ENCODE data around the gene OTOP2. TPM values are rescaled to one million over a fixed set of nuclear protein-coding genes. Genes with fewer than 3 reads are reported as not detected.

OTOP2 gene
- total RNA-seq, 4 donors from 2014 or later = 0.44 TPM; not detected in 3

DNA sequence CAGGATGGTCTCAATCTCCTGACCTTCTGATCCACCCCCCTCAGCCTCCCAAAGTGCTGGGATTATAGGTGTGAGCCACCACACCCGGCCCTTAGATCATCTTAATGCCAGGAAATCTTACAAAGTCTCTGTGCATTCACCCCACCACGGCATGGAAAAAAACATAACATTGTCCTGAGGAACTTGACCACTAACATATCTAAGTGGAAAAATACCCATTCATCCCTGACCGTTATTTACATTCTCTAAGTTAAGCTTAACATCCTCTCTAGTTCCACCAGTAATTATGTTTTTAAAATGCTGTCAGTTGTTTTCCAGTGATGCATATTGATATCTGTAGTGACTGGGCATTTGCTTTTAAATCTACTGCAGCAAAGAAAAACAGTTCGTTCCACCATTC is 51.9 kb downstream of the OTOP2 start:
- no peak for TF ChIP-seq CTCF (IDR thresholded peaks at IDR 0.05; ENCODE audit: low read depth)

DNA sequence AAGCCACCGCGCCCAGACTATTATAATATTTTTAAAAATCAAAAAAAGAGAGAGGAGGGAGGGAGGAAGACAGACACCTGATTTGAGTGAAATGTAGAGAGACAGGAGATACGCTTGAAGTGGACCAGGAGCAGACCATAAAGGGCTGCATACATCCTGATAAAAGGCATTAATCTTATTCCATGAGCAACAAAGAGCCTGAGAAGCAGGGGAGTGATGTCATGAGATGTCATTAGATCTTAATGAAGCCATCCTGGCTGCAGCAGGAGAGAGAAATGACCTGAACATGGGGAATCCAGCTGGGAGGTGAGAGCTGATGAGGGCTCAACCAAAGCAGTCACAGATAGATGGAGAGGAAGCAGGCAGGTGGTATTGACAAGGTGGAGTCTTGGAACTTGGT is 53.7 kb downstream of the OTOP2 start:
- TF ChIP-seq CTCF (IDR thresholded peaks at IDR 0.05; ENCODE audit: low read depth) = no peak

GRCh38 chr17:74978240-74978639 is 54.2 kb downstream of the OTOP2 start:
- TF ChIP-seq CTCF (IDR thresholded peaks at IDR 0.05; ENCODE audit: low read depth) = no peak

DNA sequence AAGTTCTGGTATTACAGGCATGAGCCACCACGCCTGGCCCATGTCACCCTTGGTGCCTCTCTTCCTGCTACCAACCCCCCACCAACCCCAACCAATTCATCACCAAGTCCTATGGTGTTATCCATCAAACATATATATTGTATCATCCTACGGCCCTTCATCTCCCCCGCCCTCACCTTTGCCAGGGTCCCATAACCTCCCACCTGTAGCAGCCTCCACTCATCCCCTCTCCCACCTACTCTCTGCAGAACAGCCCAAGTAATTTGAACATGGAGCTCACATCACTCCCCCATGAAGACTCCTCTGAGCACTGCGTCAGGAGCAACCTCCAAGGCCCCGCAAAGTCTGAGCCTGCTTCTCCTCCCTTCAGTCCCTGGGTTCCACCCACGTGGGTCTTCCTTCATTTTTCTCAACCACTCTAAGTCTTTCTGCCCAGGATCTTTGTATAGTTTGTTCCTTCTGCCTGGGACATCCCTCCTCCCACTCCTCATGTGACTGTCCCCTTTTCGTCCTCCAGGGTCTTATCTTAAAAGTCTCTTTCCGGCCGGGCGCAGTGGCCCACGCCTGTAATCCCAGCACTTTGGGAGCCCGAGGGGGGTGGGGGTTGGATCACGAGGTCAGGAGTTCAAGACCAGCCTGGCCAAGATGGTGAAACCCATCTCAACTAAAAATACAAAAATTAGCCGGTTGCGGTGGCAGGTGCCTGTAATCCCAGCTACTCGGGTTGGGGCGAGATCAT is 55.5 kb downstream of the OTOP2 start:
- no peak for TF ChIP-seq CTCF (IDR thresholded peaks at IDR 0.05; ENCODE audit: low read depth)

- no peak for TF ChIP-seq CTCF (IDR thresholded peaks at IDR 0.05; ENCODE audit: low read depth)
Measured at GRCh38 chr17:74981318-74981978, 57.4 kb downstream of the OTOP2 start.

DNA sequence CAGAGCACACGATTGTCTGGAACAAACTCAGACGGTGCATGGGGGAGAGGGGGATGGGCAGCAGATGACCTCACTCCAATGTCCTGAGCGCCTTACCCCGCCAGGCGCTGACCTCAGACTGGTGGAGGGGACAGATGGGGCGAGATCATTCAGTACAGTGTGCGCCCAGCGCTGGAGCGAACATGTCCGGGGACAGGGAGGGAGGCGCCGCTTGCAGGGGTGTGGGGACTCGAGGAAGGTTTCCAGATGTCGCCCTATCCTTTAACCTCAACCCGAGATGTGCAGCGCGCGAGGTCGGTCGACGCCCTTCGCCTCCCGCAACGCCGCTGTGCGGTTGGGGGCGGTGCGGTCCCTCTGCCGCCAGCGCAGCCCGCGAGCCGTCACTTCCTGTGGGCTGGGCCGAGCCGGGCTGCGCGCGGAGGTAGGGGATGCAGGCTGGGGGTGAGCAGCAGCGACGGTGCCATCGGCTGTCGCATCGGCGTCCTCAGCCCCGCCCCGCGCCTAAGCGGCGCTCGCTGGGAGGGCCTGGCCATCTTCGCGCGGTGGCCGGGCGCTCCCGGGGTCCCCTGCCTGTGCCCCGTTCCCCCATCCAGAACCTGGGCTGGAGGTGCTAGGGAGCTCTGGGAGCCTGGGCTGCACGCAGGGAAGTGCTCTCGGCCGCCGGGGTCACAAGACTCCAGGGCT is 58.0 kb downstream of the OTOP2 start:
- no peak for TF ChIP-seq CTCF (IDR thresholded peaks at IDR 0.05; ENCODE audit: low read depth)

Other genes starting within 250 kb of the OTOP2 start
- 1 to 10 TPM in 2 of 4 donors, under 1 TPM in 1, not detected in 1; 0.98 to 6.8 (median 1.1) TPM for gene CD300LF, start 211.3 kb upstream of the OTOP2 start, total RNA-seq
- gene RAB37, start 187.0 kb upstream of the OTOP2 start, total RNA-seq = 1 to 10 TPM in 3 of 4 donors, not detected in 1; 1.0 to 2.4 (median 1.9) TPM
- 10 to 100 TPM; 10.3 to 26.2 (median 15.1) TPM for gene NHERF1, start 175.6 kb upstream of the OTOP2 start, total RNA-seq
- gene NAT9, start 147.9 kb upstream of the OTOP2 start, total RNA-seq = 10 to 100 TPM; 12.4 to 20.0 (median 18.3) TPM
- under 1 TPM; 0.17 to 0.38 (median 0.27) TPM for gene GRIN2C, start 64.4 kb upstream of the OTOP2 start, total RNA-seq
- 1 to 10 TPM; 1.1 to 8.3 (median 6.0) TPM for gene FDXR, start 51.3 kb upstream of the OTOP2 start, total RNA-seq
- gene FADS6, start 30.6 kb upstream of the OTOP2 start, total RNA-seq = under 1 TPM in 1 of 4 donors, not detected in 3; 0.22 TPM
- not detected for gene USH1G, start 1.0 kb upstream of the OTOP2 start, total RNA-seq
- not detected for gene OTOP3, start 11.6 kb downstream of the OTOP2 start, total RNA-seq
- gene HID1, start 48.5 kb downstream of the OTOP2 start, total RNA-seq = 10 to 100 TPM in 1 of 4 donors, 1 to 10 TPM in 3; 3.2 to 16.6 (median 3.6) TPM
- 1 to 10 TPM; 5.1 to 8.5 (median 5.9) TPM for gene CDR2L, start 63.4 kb downstream of the OTOP2 start, total RNA-seq
- gene MRPL58, start 88.4 kb downstream of the OTOP2 start, total RNA-seq = 10 to 100 TPM; 34.8 to 53.5 (median 45.1) TPM
- 100 to 1,000 TPM; 236 to 509 (median 283) TPM for gene ATP5PD, start 122.7 kb downstream of the OTOP2 start, total RNA-seq
- gene KCTD2, start 123.0 kb downstream of the OTOP2 start, total RNA-seq = 10 to 100 TPM; 18.9 to 30.8 (median 24.2) TPM
- gene SLC16A5, start 163.7 kb downstream of the OTOP2 start, total RNA-seq = 10 to 100 TPM; 11.7 to 30.0 (median 13.2) TPM
- gene ARMC7, start 185.7 kb downstream of the OTOP2 start, total RNA-seq = 1 to 10 TPM; 3.1 to 7.0 (median 6.1) TPM
- gene NT5C, start 207.5 kb downstream of the OTOP2 start, total RNA-seq = 10 to 100 TPM; 35.4 to 92.3 (median 69.9) TPM
- 10 to 100 TPM; 18.7 to 41.1 (median 22.8) TPM for gene JPT1, start 230.2 kb downstream of the OTOP2 start, total RNA-seq

Data from subcutaneous adipose tissue (tissue), 4 donors.